HL-60/S4 (cell line): ENCODE data around the gene KIAA0930.
"Not testable (repeated sequence)": the region's sequence is repeated elsewhere in the genome, so short reads cannot be mapped to it uniquely, and the experiment has no call there.

ENCODE experiments used
- in situ Hi-C: fragments of 300-500 bp; cut with MboI; formaldehyde crosslinking; loops from 2 replicates; pipeline ENCODE4 v1.14.3; 2022; ENCODE audit warnings: low sequenced_read_pairs

The KIAA0930 gene

DNA sequence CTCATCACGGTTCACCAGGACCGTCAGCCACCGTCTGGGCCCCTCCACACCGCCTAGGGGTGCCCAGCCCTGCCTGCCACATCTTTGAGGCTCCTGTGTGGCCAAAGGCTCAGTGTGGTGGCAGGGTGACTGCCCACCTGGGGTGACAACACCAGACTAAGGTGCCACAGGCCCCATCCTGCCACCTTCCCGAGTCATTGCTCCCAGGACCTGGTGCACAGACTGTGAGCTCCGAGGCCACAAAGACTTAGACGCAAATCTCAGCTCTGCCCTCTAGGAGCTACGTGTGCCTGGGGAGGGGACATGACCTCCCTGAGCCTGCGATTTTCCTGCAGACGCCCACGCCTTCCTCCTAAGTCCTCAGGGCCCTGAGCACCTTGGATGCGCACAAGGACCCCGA lies 36.5 kb downstream of the KIAA0930 start:
- in situ Hi-C loops: no loop called here

DNA sequence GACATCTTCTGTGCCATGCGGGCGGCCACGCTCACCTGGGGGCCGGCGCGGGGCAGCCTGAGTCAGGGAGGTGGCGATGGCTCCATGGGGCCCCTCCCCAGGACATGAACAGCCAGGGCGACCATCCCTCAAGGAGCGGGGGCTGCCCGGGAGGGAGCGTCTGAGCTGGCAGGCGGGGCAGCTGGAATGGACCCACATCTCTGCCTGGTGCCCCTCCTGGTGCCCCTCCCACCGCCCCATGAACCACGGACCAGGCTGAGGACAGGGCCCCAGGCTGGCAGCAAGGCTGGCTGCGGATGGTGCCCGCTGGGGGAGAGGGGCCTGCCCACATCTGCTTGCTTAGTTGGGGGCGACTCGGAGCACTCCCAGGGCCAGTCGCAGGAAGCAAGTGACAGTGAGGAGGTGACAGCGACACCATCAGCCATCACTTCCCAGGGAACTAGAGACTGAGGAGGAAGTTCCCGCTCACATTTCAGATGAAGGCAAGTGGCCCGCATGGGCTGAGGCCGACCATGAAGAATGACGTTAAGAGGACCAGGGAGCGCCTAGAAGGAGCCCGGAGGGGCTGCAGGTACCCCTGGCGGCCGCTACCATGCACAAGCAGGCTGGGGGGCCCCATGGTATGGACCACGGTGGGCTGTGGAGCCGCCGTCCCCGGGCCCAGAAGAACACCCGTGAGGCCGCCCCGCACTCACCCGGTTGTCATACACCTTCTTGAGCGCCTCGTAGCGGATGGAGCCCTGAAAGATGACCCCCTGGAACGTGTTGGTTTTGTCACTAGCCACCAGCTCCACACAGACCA lies 37.3 kb downstream of the KIAA0930 start:
- in situ Hi-C loops: no loop called here

DNA sequence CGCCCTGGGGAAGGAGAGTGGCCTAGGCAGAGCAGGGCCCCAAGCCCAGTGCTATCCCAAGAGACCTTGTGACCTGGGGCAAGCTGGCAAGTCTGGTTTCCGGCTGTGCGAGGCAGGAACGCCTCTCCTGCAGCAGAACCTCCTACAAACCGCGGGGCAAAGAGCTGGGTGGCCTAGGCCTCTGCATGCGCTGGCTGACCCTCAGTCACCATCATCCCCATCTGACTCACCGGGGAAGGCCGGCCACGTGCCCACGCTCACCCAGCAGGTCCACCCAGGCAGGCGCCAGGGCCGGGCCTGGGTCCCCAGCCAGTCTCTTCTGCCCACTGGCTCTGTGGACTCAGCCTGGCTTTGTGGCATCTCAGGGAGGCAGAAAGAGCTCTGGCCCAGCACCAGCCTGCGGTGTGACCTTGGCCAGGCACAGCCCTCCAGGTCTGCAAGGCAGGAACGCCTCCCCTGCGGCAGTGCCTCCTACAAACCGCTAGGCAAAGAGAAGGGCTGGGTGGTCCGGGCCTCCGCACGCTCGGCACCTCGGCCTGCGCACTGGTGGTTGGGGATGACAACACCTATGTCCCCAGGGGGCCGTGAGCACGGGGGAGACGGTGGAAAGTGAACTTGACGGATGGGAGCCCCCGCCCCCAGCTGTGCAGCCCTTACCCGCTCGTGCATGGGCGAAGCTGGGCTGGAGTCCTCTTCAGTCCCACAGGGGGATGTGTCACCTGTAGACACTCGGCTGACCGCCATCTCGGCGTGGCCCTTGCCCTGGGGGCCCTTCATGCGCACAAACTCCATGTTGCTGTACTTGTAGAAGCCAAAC lies 38.2 kb downstream of the KIAA0930 start:
- in situ Hi-C loops: no loop called here

DNA sequence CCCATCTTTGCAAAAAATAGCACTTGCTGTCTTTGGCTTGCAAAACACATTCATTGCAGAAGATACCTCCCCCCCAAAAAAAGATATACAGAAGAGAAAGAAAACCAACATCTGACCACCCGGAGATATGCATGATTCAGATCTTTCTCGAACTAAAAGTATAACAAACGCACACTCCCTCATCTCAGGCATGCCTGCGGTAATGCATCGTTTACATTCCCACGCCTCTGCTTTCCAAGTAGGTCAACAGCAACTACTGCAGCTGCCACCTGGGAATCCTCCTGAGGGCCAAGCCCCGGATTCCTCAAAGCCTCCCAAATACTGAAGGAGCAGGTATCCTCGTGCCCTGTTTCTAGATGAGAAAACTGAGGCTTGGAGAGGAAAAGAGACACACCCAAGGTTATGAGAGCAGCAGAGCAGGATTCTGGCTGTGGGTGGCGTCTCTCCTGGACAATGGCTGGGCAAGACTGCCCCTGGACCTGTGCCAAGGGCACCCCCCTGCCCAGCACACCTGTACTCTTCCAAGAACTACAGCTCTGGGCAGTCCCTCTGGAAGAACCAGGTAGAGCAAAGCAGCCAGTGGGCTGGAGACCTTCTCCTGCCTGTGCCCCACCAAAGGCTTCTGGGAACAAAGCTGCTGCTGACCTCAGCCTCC lies 38.9 kb downstream of the KIAA0930 start:
- in situ Hi-C loops: no loop called here

DNA sequence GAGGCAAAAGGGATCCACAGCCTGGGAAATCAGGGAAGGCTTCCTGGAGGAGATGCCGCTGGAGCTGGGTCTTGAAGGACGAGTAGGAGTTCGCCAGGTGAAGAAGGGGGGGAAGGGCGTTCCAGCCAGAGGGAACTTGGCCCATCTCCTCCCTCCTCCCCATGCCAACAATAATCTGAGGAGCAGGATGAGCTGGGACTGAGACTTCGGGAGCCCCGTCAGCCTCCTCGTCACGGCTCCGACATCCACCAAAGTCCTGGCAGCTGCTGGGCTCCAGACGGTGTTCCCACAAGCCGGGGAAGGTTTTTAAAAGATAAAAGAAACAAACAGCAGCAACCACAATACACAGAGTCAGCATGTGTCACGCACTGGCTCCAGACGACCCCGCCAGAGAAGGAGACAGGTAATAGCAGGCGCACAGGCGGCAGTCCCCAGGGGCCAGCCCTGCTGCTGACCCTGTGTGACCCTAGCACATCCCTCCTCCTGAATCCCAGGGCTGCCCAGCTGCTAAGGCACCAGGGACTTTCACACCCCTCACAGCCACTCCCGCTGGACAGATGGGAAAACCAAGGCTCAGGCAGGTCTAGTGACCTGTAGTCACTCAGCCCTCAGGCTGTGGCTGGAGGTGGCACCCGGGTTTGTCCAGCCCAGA lies 39.7 kb downstream of the KIAA0930 start:
- in situ Hi-C loops: no loop called here

DNA sequence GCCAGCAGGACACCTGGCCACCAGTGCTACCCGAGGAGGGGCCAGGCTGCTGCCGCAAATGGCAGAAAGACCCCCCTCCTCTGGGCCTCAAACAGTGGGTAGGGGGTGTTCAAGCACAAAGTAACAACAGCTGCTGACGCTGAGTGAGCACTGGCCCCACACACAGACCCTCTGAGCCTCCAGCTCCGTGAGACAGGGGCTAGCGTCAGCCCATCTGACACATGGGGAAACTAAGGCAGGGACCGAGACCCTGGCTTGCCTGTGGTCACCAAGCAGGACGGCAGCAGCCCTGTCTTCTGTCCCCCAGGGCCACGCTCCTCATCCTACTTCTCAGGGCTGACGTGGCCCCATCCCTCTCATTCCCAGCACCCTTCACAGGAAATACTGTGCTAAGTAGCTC lies 40.5 kb downstream of the KIAA0930 start:
- in situ Hi-C loops: no loop called here

DNA sequence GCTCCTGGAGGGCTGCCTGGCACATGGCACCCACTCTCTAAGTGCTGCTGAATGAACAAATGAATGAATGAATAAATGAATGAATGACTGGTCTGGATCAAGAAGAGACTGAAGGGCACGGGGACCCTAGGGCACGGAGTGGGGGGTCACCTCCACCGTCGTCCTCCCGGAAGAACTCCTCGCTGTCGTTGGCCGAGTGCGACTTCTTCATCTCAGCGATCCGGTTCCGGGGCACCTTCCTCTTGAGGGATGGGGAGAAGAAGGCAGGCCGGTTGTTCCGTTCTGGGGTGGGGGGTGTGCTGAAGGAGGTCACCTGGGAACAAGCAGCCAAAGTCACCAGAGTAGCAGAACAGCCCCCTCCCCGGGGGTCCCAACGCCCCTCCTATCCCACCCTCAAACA lies 41.0 kb downstream of the KIAA0930 start:
- in situ Hi-C loops: no loop called here

DNA sequence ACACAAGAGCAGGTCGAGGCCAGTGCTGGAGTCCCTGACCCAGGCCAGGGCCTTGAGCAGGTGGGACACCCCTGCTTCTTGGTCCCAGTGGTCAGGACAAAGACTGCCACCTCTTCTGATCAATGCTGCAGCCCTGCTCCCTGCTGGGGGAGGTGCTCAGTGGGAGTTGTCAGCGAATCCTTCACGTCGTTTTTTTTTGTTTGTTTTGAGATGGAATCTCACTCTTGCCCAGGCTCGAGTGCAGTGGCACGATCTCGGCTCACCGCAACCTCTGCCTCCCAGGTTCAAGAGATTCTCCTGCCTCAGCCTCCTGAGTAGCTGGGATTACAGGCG lies 42.3 kb downstream of the KIAA0930 start:
- in situ Hi-C loops: no loop called here

DNA sequence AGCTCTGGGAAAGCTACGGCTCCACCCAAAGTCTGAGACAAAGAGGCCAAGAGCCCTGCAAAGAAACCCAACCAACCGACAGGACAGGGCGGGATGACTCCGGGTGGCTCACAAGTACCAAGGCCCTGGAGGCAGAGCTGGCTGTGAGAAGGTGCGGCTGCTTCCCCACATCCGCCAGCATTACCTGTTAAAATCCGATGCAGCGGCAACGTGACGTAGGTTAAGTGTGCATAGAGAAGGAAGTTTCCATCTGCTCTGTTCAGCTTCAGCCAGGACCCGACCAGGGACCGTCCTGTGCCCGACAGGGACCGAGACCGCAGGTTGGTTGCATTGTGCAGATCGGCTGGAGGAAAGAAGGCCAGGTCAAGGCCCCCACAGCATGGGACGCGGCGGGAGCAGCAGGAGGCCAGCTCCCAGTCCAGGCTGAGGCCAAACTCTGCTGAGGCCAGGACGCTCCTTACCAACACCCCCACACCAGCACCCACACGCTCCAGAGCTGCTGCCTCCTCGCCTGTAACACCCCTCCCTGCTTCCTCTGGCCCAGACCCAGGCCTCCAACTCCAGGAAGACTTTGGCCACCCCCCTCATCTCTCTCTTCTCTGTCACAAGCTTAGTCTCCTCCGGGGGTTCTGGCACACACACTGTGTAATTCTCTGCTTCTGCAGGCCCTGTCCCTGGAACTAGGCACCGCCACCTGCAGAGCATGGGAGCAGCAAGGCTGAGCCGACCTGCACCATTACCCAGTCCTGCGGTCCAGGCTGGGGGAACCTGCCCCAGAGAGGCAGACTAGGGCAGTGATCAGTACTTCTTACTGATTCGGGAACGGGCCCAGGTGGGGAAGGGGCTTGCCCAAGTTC lies 42.9 kb downstream of the KIAA0930 start:
- in situ Hi-C loops: no loop called here

DNA sequence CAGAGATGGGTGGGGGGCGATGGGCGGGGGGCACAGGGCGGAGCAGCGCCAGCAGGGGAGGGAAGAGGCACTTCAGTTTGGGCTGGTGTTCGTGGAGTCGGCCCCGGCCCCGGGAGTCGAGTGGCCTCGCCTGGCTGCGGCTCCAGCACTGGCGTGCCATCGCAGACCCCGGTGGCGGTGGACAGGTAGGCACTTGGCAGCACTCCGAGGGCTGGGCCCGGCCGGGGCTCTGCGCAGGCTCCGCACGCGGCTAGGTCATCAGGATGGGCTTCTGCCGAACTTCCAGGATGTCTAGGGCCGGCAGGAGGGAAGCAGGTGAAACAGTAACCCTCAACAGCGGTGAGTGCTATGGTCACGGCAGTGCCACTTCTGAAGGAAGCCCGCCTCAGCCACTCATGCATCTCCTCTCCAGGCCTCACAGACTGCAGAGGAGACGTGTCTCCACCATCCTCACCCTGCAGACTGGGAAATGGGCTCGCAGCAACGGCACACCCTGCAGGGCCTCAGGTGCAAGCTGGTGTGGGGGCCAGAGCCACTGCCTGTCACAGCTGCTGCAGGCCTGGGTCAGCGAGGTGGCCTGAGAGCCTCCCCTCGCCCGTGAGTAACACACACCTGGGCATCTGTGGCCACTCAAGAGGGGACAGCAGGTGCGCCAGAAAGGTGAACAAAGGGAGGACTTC lies 43.6 kb downstream of the KIAA0930 start:
- in situ Hi-C loops: no loop called here

DNA sequence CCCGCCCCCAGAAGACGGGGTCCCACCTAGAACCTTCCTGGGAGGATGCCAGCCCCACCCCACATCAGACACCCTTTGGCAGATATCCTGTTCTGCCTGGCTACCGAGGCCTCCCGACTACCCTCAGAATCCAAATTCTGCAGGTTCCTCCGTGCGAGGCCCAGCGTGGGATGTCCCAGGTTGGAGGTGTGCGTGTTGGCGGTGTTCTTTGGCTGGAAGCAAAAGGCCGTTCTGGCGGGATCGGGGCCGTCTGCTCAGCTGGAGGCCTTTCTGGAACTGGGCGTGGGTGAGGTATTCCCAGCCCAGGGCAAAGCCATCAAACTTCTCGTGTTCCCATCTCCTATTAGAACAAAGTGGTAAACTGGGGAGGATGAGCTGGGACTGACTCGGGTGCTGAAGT lies 44.4 kb downstream of the KIAA0930 start:
- in situ Hi-C loops: no loop called here

DNA sequence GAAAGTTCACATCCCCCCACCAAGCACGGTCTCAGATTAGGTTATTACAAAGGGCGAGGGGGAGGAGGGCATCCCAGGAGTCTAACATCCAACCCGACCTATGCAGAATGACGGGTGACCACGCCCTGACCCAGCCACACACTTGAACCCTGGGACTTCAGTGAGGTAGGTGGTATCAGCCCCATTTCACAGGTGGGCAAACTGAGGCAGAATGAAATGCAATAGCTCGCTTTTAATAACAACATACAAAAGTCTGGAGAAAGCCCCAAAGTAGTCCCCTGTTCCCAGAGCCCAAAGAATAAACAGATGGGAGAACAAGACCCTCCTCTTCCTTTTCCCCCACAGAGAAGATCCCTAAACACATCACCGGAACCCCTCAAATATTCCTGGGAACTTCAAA lies 45.1 kb downstream of the KIAA0930 start:
- in situ Hi-C loops: no loop called here

DNA sequence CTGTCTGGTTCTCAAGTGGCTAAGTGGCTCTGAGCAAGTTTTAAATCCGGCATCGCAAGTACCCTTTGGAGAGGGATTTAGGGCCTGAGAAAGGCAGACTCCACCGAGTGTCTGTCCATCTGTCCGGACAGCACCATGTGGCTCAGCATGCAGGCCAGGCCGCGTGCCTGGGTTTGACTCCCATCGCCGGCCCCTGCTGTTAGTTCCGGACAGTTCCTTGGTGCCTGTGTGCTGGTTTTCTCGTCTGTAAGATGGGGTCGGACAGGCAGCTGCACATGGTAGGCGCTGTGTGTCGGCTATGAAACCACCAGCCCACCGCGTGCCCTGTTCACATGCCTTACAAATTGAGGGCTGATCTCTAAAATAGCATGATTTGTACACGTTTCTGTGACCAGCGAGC lies 46.0 kb downstream of the KIAA0930 start:
- in situ Hi-C loops: no loop called here

DNA sequence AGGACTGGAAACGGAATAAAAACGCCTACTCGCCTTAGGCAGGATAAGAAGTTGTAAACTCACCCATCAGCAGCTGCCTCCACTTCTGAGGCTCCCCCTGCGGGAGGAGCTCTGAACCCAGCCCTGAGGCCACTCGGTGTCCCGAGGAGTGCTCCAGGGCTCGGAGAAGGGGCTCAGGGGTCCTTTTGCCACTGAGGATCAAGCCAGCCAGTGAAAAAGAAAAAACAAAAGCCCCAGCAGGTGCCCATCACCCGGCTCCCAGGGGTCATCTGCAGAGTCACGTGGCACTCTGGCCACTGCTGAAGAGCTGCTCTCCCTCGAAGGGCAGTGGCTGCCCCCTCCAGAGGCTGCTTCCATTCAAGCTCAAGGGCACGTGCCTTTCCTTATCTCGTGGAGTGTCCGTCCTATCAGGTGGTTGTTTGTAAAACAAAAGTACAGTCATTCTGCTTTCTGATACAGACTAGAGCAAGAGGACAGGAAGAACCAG lies 48.0 kb downstream of the KIAA0930 start:
- in situ Hi-C loops: no loop called here

DNA sequence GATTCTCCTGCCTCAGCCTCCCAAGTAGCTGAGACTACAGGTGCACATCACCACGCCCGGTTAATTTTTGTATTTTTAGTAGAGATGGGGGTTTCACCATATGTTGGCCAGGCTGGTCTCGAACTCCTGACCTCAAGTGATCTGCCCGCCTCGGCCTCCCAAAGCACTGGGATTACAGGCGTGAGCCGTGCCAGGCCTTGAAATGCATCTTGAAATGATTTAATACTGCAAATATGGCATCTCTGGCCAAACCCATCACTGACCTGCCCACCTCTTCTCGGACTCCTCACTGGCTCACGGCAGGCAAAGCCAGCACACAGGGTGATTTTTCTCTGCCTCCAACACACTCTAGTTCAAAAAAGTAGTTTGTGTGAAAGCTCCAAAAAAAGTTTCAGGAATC lies 48.9 kb downstream of the KIAA0930 start:
- in situ Hi-C loops: not testable (repeated sequence)

DNA sequence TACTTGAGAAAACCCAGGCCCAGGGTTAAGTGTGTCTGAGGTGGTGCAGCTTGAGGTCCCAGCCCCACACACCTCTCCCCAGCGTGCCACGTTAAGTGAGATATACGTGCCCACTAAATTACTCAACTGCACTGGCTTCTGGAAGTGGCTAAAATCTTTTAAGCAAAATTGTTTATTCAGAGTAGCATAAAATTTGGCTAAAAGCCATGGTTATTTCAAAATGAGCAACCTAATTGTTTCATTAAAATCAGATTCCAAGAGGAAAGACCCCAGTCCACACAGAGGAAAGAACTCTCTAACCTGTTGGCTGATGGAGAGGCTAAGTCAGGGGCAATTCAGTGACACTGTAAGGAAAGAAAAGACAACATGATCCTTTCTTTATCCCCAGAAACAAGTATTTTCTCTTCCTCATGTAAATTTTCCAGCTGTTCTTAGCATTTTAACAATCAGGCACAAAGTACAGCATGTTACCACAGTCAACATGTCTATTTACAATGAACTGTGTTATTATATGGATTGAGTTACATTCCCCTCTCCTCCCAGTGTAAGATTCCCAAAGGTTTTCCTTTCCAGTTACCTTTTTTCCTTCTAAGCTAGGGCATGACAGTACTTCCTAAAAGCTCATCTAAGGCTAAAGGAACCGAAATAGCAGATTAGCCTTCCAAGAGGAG lies 50.4 kb downstream of the KIAA0930 start:
- in situ Hi-C loops: no loop called here

DNA sequence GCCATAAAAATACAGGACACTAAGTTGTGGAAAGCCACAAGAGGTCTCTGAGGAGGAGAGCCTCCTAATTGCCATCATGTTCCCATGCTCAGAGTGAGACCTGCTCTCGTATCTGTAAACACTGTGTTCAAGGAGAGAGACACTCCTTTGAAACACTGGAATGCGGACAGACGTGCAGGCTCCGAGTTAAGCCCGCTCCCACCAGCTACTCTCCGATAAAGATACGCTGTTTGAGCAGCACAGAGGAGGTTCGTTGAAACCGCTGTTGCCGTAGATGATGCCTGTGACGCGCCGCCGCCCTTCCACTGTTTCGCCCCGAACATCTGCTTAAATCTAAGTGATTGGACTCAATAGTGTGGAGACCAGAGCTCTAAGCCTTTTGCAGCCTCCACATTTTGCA lies 51.9 kb downstream of the KIAA0930 start:
- in situ Hi-C loops: no loop called here

DNA sequence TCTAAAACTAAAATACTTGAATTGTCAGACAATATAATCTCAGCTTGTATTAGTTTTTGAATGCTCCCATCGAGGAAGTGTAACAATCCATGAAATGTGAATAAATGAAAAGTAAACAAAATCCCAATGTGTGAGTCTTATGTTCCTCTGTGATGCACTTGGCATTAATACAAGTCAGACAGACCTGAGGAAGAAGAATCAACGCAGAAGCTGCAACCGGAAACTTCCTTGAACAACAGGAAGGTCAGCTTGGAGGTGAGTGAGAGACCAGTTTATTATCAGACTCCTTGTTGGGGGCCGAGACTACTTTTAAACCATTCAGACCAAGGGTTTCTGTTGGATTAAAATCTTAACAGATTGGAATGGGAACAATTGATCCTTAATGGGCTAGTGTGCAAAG lies 52.8 kb downstream of the KIAA0930 start:
- in situ Hi-C loops: no loop called here
